ENCODE data around the gene FNTB. TPM values are rescaled to one million over a fixed set of nuclear protein-coding genes. Genes with fewer than 3 reads are reported as not detected.
"Not testable (repeated sequence)": the region's sequence is repeated elsewhere in the genome, so short reads cannot be mapped to it uniquely, and the experiment has no call there.

FNTB gene
- total and polyA plus RNA-seq, 3 donors from 2014 or later, result 43.2 to 68.1 (median 52.5) TPM

DNA sequence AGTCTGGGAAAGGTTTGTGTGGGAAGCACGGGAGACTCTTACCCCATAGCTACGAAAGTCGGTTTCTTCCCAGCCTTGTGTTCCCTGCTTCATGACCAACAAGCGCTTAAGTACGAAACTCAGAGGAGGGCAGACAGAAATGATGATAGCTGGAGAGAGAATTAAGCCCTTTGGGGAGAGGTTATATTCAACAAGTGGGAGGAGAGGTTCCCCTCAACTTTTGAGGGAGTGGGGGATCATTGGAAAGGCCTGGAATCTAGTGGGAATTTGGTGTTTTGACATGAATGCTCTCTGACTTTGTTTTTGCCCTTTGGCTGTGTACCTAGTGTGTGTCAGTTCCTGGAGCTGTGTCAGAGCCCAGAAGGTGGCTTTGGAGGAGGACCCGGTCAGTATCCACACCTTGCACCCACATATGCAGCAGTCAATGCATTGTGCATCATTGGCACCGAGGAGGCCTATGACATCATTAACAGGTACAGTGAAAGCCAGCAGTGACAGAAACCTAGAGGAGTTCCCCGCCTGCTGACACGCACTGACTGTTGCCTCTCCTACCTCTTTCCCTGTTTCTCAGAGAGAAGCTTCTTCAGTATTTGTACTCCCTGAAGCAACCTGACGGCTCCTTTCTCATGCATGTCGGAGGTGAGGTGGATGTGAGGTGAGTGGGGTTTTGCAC, 40.6 kb downstream of the FNTB start:
- TF ChIP-seq CTCF (IDR thresholded peaks at IDR 0.05) (no peak), POLR2A (IDR thresholded peaks at IDR 0.05) (no peak)
- Histone ChIP-seq H3K27me3 (no peaks in the 10 kb centered on the region), H3K4me3 (no peak overlapping the region), H3K9me3 (no peaks in the 10 kb centered on the region), H3K27ac (no peak overlapping the region), H3K36me3 (ENCODE audit: low read depth, missing control alignments) (no peaks in the 10 kb centered on the region), H3K4me1 (peaks cover 3% of the 10 kb centered on the region)
- no peak for DNase-seq
- intact Hi-C loops (cut with DNase I; ENCODE audit: low total_unique reads), result no loop called here
- WGBS, 2 donors, result 90 to 92% methylated on average over 9 to 11 of the region's 11 CpGs

GRCh38 chr14:65028937-65029336, 42.2 kb downstream of the FNTB start:
- H3K9me3 ChIP-seq, result no peaks in the 10 kb centered on the region
- TF ChIP-seq CTCF (IDR thresholded peaks at IDR 0.05) (no peak), POLR2A (IDR thresholded peaks at IDR 0.05) (no peak)
- WGBS, 2 donors, result 88 to 96% methylated on average over 3 of the region's 3 CpGs
- no peaks in the 10 kb centered on the region for H3K27me3 ChIP-seq
- peaks cover 3% of the 10 kb centered on the region for H3K4me1 ChIP-seq
- no peak overlapping the region for H3K4me3 ChIP-seq
- H3K27ac ChIP-seq, result no peak overlapping the region
- intact Hi-C loops (cut with DNase I; ENCODE audit: low total_unique reads), result no loop called here
- no peak for DNase-seq
- H3K36me3 ChIP-seq (ENCODE audit: low read depth, missing control alignments), result no peaks in the 10 kb centered on the region

DNA sequence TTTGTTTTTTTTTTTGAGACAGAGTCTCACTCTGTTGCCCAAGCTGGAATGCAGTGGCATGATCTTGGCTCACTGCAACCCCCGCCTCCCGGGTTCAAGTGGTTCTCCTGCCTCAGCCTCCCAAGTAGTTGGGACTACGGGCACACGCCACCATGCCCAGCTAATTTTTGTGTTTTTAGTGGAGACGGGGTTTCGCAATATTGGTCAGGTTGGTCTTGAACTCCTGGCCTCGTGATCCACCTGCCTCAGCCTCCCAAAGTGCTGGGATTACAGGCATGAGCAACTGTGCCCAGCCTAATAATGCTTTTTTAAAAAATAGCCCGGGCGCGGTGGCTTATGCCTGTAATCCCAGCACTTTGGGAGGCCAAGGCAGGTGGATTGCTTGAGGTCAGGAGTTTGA, 44.6 kb downstream of the FNTB start:
- DNase-seq; H3K9me3 ChIP-seq; H3K36me3 ChIP-seq (ENCODE audit: low read depth, missing control alignments); intact Hi-C loops (cut with DNase I; ENCODE audit: low total_unique reads); H3K4me3 ChIP-seq; H3K27me3 ChIP-seq; H3K27ac ChIP-seq; H3K4me1 ChIP-seq: not testable (repeated sequence)
- 94 to 95% methylated on average over 10 of the region's 10 CpGs for WGBS, 2 donors

- Histone ChIP-seq H3K27ac (no peak overlapping the region), H3K4me1 (peaks cover 7% of the 10 kb centered on the region), H3K36me3 (ENCODE audit: low read depth, missing control alignments) (no peaks in the 10 kb centered on the region), H3K27me3 (no peaks in the 10 kb centered on the region), H3K9me3 (no peaks in the 10 kb centered on the region), H3K4me3 (no peak overlapping the region)
- WGBS, 2 donors, result 92 to 96% methylated on average over 11 of the region's 11 CpGs
- DNase-seq, result no peak
- intact Hi-C loops (cut with DNase I; ENCODE audit: low total_unique reads), result no loop called here
- TF ChIP-seq CTCF (IDR thresholded peaks at IDR 0.05), result no peak
- TF ChIP-seq POLR2A (IDR thresholded peaks at IDR 0.05), result no peak
Observed at GRCh38 chr14:65032319-65032718, 45.6 kb downstream of the FNTB start.

GRCh38 chr14:65033181-65033580, 46.5 kb downstream of the FNTB start:
- H3K9me3 ChIP-seq, result no peaks in the 10 kb centered on the region
- H3K27ac ChIP-seq, result no peak overlapping the region
- intact Hi-C loops (cut with DNase I; ENCODE audit: low total_unique reads), result no loop called here
- no peak overlapping the region for H3K4me3 ChIP-seq
- H3K27me3 ChIP-seq, result no peaks in the 10 kb centered on the region
- no peak for DNase-seq
- WGBS, 2 donors, result 86 to 92% methylated on average over 3 of the region's 3 CpGs
- no peak for TF ChIP-seq POLR2A (IDR thresholded peaks at IDR 0.05)
- TF ChIP-seq CTCF (IDR thresholded peaks at IDR 0.05), result no peak
- no peaks in the 10 kb centered on the region for H3K36me3 ChIP-seq (ENCODE audit: low read depth, missing control alignments)
- H3K4me1 ChIP-seq, result peaks cover 7% of the 10 kb centered on the region
